Measurements from ENCODE around the gene MALRD1. TPM values are rescaled to one million over a fixed set of nuclear protein-coding genes. Genes with fewer than 3 reads are reported as not detected.

The MALRD1 gene
- total RNA-seq, 2 donors from 2014 or later: 0.27 to 0.40 TPM

- Histone ChIP-seq H3K4me3 (no peak overlapping the region), H3K27me3 (no peaks in the 10 kb centered on the region), H3K27ac (no peak overlapping the region), H3K4me1 (no peaks in the 10 kb centered on the region), H3K36me3 (no peaks in the 10 kb centered on the region), H3K9ac (ENCODE audit: low read depth in 2 of 2, low read length in 2 of 2) (no peak overlapping the region), H3K9me3 (no peaks in the 10 kb centered on the region)
- intact Hi-C loops (cut with DNase I): no loop called here
- TF ChIP-seq CTCF (IDR thresholded peaks at IDR 0.05): no peak
- no peak for DNase-seq
These were observed 431.8 kb downstream of the MALRD1 start for GRCh38 chr10:19480353-19480752.

- Histone ChIP-seq H3K36me3 (no peaks in the 10 kb centered on the region), H3K4me1 (no peaks in the 10 kb centered on the region), H3K4me3 (no peak overlapping the region), H3K9ac (ENCODE audit: low read depth in 2 of 2, low read length in 2 of 2) (no peak overlapping the region), H3K27ac (no peak overlapping the region), H3K9me3 (no peaks in the 10 kb centered on the region), H3K27me3 (no peaks in the 10 kb centered on the region)
- intact Hi-C loops (cut with DNase I): no loop called here
- no peak for TF ChIP-seq CTCF (IDR thresholded peaks at IDR 0.05)
- no peak for DNase-seq
These were observed 434.8 kb downstream of the MALRD1 start for GRCh38 chr10:19483421-19483820.

- intact Hi-C loops (cut with DNase I): no loop called here
- no peaks in the 10 kb centered on the region for H3K27me3 ChIP-seq
These were observed 440.1 kb downstream of the MALRD1 start for GRCh38 chr10:19488592-19489280.

GRCh38 chr10:19491166-19491565 lies 442.6 kb downstream of the MALRD1 start:
- DNase-seq: no peak
- no peaks in the 10 kb centered on the region for H3K27me3 ChIP-seq
- H3K9ac ChIP-seq (ENCODE audit: low read depth in 2 of 2, low read length in 2 of 2): no peak overlapping the region
- H3K36me3 ChIP-seq: no peaks in the 10 kb centered on the region
- no peaks in the 10 kb centered on the region for H3K4me1 ChIP-seq
- no peaks in the 10 kb centered on the region for H3K9me3 ChIP-seq
- no peak overlapping the region for H3K4me3 ChIP-seq
- TF ChIP-seq CTCF (IDR thresholded peaks at IDR 0.05): no peak
- intact Hi-C loops (cut with DNase I): no loop called here
- no peak overlapping the region for H3K27ac ChIP-seq

More at GRCh38 chr10:19488592-19489280, 440.1 kb downstream of the MALRD1 start:
- H3K4me3 ChIP-seq: no peak overlapping the region
- H3K9me3 ChIP-seq: no peaks in the 10 kb centered on the region
- H3K27ac ChIP-seq: no peak overlapping the region
- H3K9ac ChIP-seq (ENCODE audit: low read depth in 2 of 2, low read length in 2 of 2): no peak overlapping the region
- H3K36me3 ChIP-seq: no peaks in the 10 kb centered on the region
- no peak for DNase-seq
- no peak for TF ChIP-seq CTCF (IDR thresholded peaks at IDR 0.05)
- H3K4me1 ChIP-seq: no peaks in the 10 kb centered on the region

GRCh38 chr10:19493917-19494316 lies 445.3 kb downstream of the MALRD1 start:
- no peak overlapping the region for H3K27ac ChIP-seq
- DNase-seq: no peak
- no peaks in the 10 kb centered on the region for H3K9me3 ChIP-seq
- no peaks in the 10 kb centered on the region for H3K36me3 ChIP-seq
- H3K4me1 ChIP-seq: no peaks in the 10 kb centered on the region
- H3K9ac ChIP-seq (ENCODE audit: low read depth in 2 of 2, low read length in 2 of 2): no peak overlapping the region
- no peaks in the 10 kb centered on the region for H3K27me3 ChIP-seq
- H3K4me3 ChIP-seq: no peak overlapping the region
- intact Hi-C loops (cut with DNase I): no loop called here
- no peak for TF ChIP-seq CTCF (IDR thresholded peaks at IDR 0.05)

All from colonic mucosa (tissue), 4 donors.